NCI-H82 (cell line): Measurements from ENCODE around the gene MSMP.

Experiments
- DNase-seq: peaks from one replicate; lab custom pipeline; 2025; lab: John Stamatoyannopoulos, UW

The MSMP gene

GRCh38 chr9:35754264-35754663 lies at the start of gene MSMP:
MSMP (minus strand) TSS chr9:35754276; CDS start chr9:35754129, 147 bp downstream.
- DNase-seq, result no peak

- DNase-seq, result no peak
These were observed 47.5 kb upstream of the MSMP start for GRCh38 chr9:35801328-35802128.

DNA sequence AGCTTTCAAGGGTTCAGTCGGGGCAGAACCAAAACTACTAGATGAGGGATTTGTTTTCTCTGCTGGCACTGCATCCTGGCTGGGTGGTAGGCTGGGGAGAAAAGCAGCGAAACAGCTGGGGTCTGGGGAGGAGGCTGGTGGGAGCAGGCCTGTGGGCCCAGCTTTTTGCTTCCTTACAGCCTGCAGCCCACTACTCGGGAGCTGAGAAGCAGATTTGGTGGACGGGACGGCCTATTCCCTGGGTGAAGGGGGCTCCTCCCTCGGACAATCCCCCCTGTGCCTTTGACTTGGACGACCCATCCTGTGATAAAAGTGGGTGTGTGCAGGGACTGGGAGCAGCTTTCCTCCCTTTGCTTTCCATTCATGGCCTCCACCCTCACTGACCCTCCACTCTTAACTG lies 46.5 kb upstream of the MSMP start:
- DNase-seq, result no peak

GRCh38 chr9:35798658-35799374 lies 44.7 kb upstream of the MSMP start:
- DNase-seq, result no peak

DNA sequence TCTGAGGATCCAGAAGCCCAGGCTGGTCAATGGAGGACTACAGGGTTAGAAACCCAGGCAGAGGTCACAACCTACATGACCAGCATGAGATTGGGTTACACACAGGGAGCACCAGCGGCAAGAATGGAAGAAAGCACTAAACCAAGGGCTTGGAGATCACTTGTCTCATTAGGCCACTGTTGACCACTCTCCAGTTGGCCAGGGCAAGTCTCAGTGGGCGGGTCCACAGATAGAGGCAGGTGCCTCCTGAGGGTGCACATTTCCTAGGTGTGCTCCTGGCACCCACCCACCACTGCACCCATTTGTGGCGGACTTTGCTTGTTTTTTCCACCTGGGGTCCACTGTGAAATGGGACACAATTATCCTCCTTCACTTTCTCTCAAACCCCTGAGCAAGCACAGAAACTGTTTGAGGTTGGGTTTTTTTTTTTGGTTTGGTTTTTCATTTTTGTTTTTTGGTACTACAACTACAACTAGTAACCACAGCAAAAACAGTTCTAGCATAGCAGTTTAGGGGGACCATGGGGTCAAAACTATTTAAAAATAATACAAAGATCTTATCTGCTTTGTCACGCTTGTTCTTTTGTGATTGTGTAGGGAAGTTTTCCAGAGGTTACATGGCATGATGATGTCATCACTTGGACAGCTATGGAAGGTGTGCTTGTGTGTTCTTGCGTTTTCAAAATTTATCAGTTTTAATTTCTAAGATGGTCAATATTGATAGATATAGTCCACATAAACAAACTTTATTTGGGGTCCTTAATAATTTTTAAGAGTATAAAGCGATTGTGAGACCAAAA lies 43.4 kb upstream of the MSMP start:
- no peak for DNase-seq

GRCh38 chr9:35795695-35796094 lies 41.6 kb upstream of the MSMP start:
- no peak for DNase-seq

DNA sequence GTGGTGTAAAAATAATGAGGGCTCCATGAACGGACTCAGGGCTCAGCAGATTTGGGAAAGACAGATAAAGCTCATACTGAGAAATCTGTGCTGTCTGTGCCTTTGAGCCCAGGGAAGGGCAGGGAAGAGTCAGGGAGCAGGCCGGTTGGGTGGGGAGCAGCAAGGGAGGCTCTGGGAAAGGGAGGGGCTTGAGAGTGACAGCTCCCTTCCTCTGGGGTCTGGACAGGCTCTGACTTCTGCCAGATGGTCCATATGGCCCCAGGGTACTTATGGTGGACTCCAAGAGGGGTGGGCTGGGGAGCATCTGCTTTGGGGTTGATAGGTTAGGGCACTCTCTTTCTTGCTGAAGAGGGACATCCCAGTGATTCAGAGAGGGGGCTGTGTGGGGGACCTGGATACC lies 39.4 kb upstream of the MSMP start:
- DNase-seq, result peak; percentile 80

DNA sequence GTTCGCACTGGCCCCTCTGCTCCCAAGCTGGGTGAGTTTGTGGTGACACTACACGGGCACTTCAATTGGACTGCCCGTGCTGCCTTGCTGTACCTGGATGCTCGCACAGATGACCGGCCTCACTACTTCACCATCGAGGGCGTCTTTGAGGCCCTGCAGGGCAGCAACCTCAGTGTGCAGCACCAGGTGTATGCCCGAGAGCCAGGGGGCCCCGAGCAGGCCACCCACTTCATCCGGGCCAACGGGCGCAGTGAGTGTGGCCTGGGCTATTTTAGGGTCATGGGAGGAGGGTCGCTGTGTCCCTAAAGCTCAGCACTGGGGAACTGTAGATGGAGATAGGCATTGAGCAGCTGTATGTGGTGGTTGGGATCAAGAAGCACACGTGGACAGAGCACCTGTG lies 38.8 kb upstream of the MSMP start:
- no peak for DNase-seq

GRCh38 chr9:35792024-35792813 lies 38.1 kb upstream of the MSMP start:
- no peak for DNase-seq

DNA sequence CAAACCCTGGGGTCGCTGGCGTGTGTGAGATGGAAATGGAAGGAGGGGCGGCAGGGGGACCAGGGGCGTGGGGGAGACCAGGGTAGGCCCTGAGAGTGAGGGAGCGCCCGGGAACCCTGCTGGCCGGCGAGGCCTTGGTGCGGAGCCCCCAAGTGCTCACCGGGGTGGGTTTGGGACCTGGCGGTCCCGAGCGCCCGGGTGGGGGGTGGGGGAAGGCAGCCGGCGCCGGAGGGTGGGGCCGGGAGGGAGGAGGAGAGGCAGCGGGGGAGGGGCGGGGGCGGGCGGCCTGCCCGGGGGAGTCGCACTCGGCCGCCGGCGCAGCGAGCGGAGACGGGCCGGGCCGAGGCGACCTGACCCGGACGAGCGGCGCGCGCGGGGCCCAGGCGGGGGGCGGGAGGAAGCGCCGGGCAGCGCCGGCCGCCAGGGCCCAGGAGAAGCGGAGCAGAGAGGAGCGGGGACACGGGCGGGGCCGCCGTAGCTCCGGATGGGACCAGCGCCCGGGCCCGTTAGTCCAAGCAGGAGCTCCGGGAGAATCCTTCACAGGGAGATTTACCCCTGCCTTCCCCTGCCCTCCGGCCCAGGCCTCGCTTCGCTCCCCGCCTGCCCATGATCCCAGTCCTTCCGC lies 37.3 kb upstream of the MSMP start, which contains the start of gene NPR2:
Gene NPR2, plus strand, starts transcription at position 295 of the 625 bp plus-strand sequence. CDS start 818 bp downstream, outside the sequence.
- peak; percentile 68 for DNase-seq

- DNase-seq, result peak; percentile 93
These were observed 36.6 kb upstream of the MSMP start for GRCh38 chr9:35790385-35791296.

GRCh38 chr9:35790025-35790384 lies 35.9 kb upstream of the MSMP start:
- no peak for DNase-seq

DNA sequence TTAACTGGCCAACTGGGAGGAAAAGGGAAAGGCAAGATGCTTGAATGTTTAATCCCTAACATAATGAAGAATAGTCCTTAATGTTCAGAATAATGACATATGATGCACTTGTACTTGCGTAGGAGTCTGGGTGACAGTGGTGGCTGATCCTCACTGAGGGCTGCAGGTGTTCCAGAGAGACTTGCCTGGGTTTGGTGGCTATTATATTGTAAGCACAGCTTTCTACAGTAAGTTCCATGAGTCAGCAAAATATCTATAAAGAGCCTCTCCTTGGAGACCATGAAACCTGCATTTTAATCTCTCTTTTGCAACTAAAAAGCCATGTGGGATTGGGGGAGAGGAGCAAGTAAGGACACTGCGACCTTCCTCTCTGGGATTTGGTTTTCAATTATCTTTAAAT lies 35.5 kb upstream of the MSMP start:
- DNase-seq, result peak; percentile 7

DNA sequence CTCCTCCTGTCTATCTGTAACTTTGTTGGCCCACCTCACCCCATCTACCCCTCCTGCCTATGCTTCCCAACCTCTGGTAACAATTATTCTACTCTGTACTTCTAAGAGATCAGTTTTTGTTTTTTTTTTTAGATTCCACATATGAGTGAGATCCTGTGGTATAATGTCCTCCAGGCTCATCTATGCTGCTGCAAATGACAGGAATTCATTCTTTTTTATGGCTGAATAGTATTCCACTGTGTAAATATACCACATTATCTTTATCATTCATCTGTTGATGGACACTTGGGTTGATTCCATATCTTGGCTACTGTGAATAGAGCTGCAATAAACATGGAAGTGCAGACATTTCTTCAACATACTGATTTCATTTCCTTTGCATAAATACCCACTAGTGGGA lies 29.3 kb upstream of the MSMP start:
- no peak for DNase-seq

DNA sequence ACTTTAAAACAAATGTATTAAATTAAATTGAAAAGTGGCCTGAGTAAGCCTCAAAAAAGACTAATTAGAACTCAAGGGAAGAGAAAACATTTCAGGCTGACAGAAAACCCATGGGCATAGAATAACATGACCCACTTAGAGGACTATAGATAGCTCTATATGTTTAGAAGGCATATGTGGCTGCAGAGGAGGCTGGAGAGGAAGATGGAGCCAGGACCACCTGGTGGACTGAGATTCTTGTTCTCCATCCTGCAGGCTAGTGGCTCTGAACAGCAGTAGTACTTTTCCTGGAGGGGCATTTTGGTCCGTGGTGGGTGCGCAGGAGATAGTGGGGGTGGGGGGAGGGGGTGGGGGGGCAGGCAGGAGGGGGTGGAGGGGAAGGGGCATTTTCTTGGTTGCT lies 27.0 kb upstream of the MSMP start:
- no peak for DNase-seq

DNA sequence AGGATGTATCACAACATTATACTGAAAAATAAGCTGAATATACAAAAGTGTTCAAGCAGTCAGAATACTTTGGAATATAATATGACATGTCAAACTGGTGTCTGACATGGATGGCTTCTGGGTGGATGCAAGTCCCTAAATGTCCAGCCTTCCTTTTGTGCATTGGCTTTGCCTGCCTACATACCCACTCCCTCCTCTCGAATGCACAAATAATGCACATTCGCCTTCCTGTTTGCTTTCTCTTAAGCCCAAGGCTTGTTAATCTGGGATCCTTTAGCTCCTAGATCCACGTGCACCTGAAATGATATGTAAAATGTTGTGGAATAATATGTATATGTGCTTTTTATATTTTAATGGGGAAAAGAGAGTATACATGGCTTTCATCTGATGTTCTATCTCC lies 24.4 kb upstream of the MSMP start:
- DNase-seq, result no peak

DNA sequence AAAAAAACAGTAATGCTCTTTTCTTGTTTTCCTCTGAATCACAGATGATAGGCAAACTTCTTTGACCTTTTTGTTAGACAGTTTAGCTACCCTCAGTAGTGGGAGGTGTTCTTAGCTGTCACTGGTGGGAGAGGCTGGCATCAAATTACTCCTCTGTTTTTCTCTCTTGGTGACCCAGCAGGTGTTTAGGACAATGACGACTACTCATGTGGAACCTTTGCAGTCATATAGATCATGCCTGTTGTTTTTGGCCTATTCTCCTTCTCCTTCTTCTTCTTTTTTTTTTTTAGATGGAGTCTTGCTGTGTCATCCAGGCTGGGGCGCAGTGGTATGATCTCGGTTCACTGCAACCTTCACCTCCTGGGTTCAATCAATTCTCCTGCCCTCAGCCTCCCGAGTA lies 21.9 kb upstream of the MSMP start:
- DNase-seq, result peak; percentile 7

DNA sequence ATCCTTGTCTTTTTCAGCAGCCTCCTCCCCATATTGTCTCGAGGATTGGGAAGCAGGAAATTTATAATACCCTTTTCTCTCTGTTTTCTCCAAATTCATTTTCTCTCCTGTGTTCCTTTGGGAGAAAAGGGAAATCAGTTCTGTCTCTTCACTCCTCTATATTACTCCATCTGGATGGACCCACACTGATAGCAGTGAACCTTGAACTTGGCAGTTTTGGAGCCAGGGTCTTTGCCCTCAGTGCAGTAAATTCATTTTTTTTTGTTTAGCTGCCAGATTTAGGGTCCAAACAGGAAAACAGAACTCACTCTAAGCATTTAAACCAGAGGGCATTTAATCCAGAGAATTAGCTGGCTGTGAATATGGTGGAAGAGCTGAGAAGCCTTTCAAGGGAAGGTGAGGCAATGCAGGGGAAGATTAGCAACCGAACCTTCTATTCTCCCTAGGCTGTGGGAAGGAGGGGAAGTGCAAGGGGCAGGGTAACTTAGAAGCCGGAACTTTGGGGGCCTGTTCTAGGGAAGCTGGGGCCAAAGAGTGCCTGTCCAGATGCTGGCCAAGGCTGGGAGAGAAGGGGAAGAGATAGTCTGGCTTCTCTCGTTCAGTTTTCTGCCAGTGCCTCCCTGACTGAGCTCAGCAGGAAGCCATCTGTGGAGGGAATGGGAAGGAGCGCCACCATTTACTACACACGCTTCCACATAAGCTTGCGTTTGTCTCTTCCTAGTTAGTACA lies 21.0 kb upstream of the MSMP start:
- DNase-seq, result peak; percentile 36

GRCh38 chr9:35771943-35772342 lies 17.9 kb upstream of the MSMP start:
- no peak for DNase-seq

DNA sequence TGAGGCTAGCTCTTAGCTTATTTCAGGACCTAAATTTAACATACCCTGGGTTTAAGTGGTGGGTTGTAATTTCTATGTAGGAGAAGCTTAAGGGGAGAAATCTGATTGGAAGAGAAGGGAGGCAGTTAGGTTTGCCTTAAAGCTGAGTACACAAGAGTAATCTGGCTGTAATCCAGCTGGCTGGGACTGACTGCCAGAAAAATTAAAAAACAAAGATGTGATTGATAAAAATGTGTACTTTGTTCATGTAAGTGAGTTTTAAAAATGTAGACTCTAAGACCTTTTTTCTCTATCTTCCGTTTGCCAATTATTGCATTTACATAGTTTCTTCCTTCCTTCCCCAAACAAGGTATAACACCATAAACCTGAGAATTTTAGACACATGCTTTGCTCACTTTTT lies 17.5 kb upstream of the MSMP start:
- DNase-seq, result peak; percentile 64
